Measurements from ENCODE around the gene LMAN2L.

LMAN2L gene

GRCh38 chr2:96685577-96686459 is 54.0 kb downstream of the LMAN2L start:
- no peaks in the 10 kb centered on the region for H3K27me3 ChIP-seq (ENCODE audit: insufficient read depth, poor library complexity, severe bottlenecking)
- DNase-seq (ENCODE audit: low spot score) (no peak), ATAC-seq (ENCODE audit: low read depth) (no peak)
- TF ChIP-seq CTCF (IDR thresholded peaks at IDR 0.05; ENCODE audit: poor library complexity, severe bottlenecking), result no peak
- H3K27ac ChIP-seq (ENCODE audit: poor library complexity, severe bottlenecking), result no peak overlapping the region
- no peaks in the 10 kb centered on the region for H3K36me3 ChIP-seq (ENCODE audit: low read depth)
- no peaks in the 10 kb centered on the region for H3K4me1 ChIP-seq (ENCODE audit: insufficient read depth, poor library complexity, severe bottlenecking)
- H3K4me3 ChIP-seq (ENCODE audit: severe bottlenecking), result no peak overlapping the region
- no peaks in the 10 kb centered on the region for H3K9me3 ChIP-seq (ENCODE audit: severe bottlenecking)

GRCh38 chr2:96684883-96685576 is 54.8 kb downstream of the LMAN2L start:
- no peak for ATAC-seq (ENCODE audit: low read depth)
- no peaks in the 10 kb centered on the region for H3K36me3 ChIP-seq (ENCODE audit: low read depth)
- no peaks in the 10 kb centered on the region for H3K4me1 ChIP-seq (ENCODE audit: insufficient read depth, poor library complexity, severe bottlenecking)
- no peak overlapping the region for H3K27ac ChIP-seq (ENCODE audit: poor library complexity, severe bottlenecking)
- no peaks in the 10 kb centered on the region for H3K27me3 ChIP-seq (ENCODE audit: insufficient read depth, poor library complexity, severe bottlenecking)
- no peaks in the 10 kb centered on the region for H3K9me3 ChIP-seq (ENCODE audit: severe bottlenecking)
- TF ChIP-seq CTCF (IDR thresholded peaks at IDR 0.05; ENCODE audit: poor library complexity, severe bottlenecking), result no peak
- DNase-seq (ENCODE audit: low spot score), result no peak
- no peak overlapping the region for H3K4me3 ChIP-seq (ENCODE audit: severe bottlenecking)

GRCh38 chr2:96683972-96684820 is 55.7 kb downstream of the LMAN2L start:
- ATAC-seq (ENCODE audit: low read depth), result no peak; the same call in 2 of the 3 replicates
- TF ChIP-seq CTCF (IDR thresholded peaks at IDR 0.05; ENCODE audit: poor library complexity, severe bottlenecking), result no peak

GRCh38 chr2:96683307-96683706 is 56.6 kb downstream of the LMAN2L start:
- TF ChIP-seq CTCF (IDR thresholded peaks at IDR 0.05; ENCODE audit: poor library complexity, severe bottlenecking), result no peak
- no peaks in the 10 kb centered on the region for H3K4me1 ChIP-seq (ENCODE audit: insufficient read depth, poor library complexity, severe bottlenecking)
- no peak for ATAC-seq (ENCODE audit: low read depth)
- no peaks in the 10 kb centered on the region for H3K27me3 ChIP-seq (ENCODE audit: insufficient read depth, poor library complexity, severe bottlenecking)
- DNase-seq (ENCODE audit: low spot score), result no peak
- H3K27ac ChIP-seq (ENCODE audit: poor library complexity, severe bottlenecking), result no peak overlapping the region
- H3K9me3 ChIP-seq (ENCODE audit: severe bottlenecking), result no peaks in the 10 kb centered on the region
- no peak overlapping the region for H3K4me3 ChIP-seq (ENCODE audit: severe bottlenecking)
- no peaks in the 10 kb centered on the region for H3K36me3 ChIP-seq (ENCODE audit: low read depth)

More at GRCh38 chr2:96683972-96684820, 55.7 kb downstream of the LMAN2L start:
- no peak overlapping the region for H3K4me3 ChIP-seq (ENCODE audit: severe bottlenecking)
- no peaks in the 10 kb centered on the region for H3K4me1 ChIP-seq (ENCODE audit: insufficient read depth, poor library complexity, severe bottlenecking)
- H3K27ac ChIP-seq (ENCODE audit: poor library complexity, severe bottlenecking), result no peak overlapping the region
- DNase-seq (ENCODE audit: low spot score), result peak; percentile 69
- no peaks in the 10 kb centered on the region for H3K27me3 ChIP-seq (ENCODE audit: insufficient read depth, poor library complexity, severe bottlenecking)
- no peaks in the 10 kb centered on the region for H3K36me3 ChIP-seq (ENCODE audit: low read depth)
- no peaks in the 10 kb centered on the region for H3K9me3 ChIP-seq (ENCODE audit: severe bottlenecking)

All from RWPE2 (cell line).